Thyroid gland (tissue), 4 donors: Measurements from ENCODE around the gene CUEDC1. TPM values are rescaled to one million over a fixed set of nuclear protein-coding genes. Genes with fewer than 3 reads are reported as not detected.
A peak's percentile ranks its signal among the peaks of the same experiment; 100 is the strongest.

Source experiments
- DNase-seq, 2 donors: peaks; one replicate each; pipeline ENCODE4 v3.0.0-alpha.2; 2019
- H3K27ac ChIP-seq, 3 donors: fragments of 200-600 bp; sonication (generic); 1 replicate in 2 of 3; 2 replicates in 1 of 3; pipeline ENCODE4 v1.5.1; 2016 to 2019; ENCODE audit warnings: mild to moderate bottlenecking in 1 of 3, moderate library complexity in 1 of 3
- H3K27me3 ChIP-seq: fragments of 200-600 bp; sonication (generic); one replicate; pipeline ENCODE4 v1.5.1; 2019
- H3K36me3 ChIP-seq, 2 donors: fragments of 200-600 bp; sonication (generic); one replicate each; pipeline ENCODE4 v1.5.1; 2016 to 2019
- H3K4me1 ChIP-seq, 2 donors: fragments of 200-600 bp; sonication (generic); one replicate each; pipeline ENCODE4 v1.5.1; 2017 to 2019
- H3K4me3 ChIP-seq, 3 donors: fragments of 200-600 bp; sonication (generic); replicated peaks in 1 of 3; 1 replicate in 2 of 3; 2 replicates in 1 of 3; pipeline ENCODE4 v1.5.1; 2016; ENCODE audit warnings: mild to moderate bottlenecking in 1 of 3
- H3K9me3 ChIP-seq: fragments of 200-600 bp; sonication (generic); one replicate; pipeline ENCODE4 v1.5.1; 2017
- POLR2A ChIP-seq, 2 donors: fragments of 450-650 bp; IDR thresholded peaks; one replicate each; pipeline ENCODE4 v1.6.1; 2017; ENCODE audit warnings: antibody characterized with exemption in 2 of 2, mild to moderate bottlenecking in 2 of 2, moderate library complexity in 1 of 2
- WGBS, 2 donors: methylation state at CpG; one replicate each; pipeline ENCODE4 v1.1.5; 2017; 5-methylcytosine and 5-hydroxymethylcytosine counted together
- intact Hi-C: fragments of 100-400 bp; cut with DNase I; formaldehyde crosslinking; loops from one replicate; pipeline ENCODE4 v1.15.1; 2023
- total RNA-seq, 4 donors: library from RNA; depleted of rRNA; stranded (reverse); fragments of >200 nt; gene quantifications; one replicate each; pipeline ENCODE4 v1.2.3, GENCODE V29; 2016
- TF ChIP-seq, protein P1 (sequence below), 6 experiments: fragments of 200-600 bp in 3 of 6; fragments of 450-650 bp in 3 of 6; sonication (generic) in 3 of 6; IDR thresholded peaks; one replicate each; pipeline ENCODE4 v1.5.1; 2016 to 2019; ENCODE audit warnings: antibody characterized with exemption in 6 of 6, mild to moderate bottlenecking in 2 of 6, inconsistent platforms in 1 of 6, moderate library complexity in 1 of 6

The CUEDC1 gene
- total RNA-seq, 4 donors from 2014 or later = 25.6 to 32.3 (median 29.9) TPM

- intact Hi-C loops = no loop called here
- no peaks in the 10 kb centered on the region for H3K9me3 ChIP-seq
- no peaks in the 10 kb centered on the region for H3K27me3 ChIP-seq
- H3K27ac ChIP-seq = peak overlapping the region; percentile 90 to 95 (median 92)
- peak in 1 of 2 donors; percentile 45 for TF ChIP-seq POLR2A (IDR thresholded peaks at IDR 0.05)
- TF ChIP-seq, protein P1, sequence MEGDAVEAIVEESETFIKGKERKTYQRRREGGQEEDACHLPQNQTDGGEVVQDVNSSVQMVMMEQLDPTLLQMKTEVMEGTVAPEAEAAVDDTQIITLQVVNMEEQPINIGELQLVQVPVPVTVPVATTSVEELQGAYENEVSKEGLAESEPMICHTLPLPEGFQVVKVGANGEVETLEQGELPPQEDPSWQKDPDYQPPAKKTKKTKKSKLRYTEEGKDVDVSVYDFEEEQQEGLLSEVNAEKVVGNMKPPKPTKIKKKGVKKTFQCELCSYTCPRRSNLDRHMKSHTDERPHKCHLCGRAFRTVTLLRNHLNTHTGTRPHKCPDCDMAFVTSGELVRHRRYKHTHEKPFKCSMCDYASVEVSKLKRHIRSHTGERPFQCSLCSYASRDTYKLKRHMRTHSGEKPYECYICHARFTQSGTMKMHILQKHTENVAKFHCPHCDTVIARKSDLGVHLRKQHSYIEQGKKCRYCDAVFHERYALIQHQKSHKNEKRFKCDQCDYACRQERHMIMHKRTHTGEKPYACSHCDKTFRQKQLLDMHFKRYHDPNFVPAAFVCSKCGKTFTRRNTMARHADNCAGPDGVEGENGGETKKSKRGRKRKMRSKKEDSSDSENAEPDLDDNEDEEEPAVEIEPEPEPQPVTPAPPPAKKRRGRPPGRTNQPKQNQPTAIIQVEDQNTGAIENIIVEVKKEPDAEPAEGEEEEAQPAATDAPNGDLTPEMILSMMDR (IDR thresholded peaks at IDR 0.05) = no peak
- H3K4me1 ChIP-seq = peaks cover 71 to 84% of the 10 kb centered on the region in 2 donors
- peak; percentile 92 to 94 for DNase-seq
- H3K4me3 ChIP-seq = no peak overlapping the region
- 26 to 100% methylated on average over 1 to 6 of the region's 9 CpGs for WGBS, 2 donors
- no peaks in the 10 kb centered on the region for H3K36me3 ChIP-seq
These were observed 56.5 kb downstream of the CUEDC1 start for GRCh38 chr17:57898487-57899311.

- Histone ChIP-seq H3K4me1 (peaks cover 72 to 83% of the 10 kb centered on the region in 2 donors), H3K36me3 (no peaks in the 10 kb centered on the region), H3K4me3 (no peak overlapping the region), H3K9me3 (no peaks in the 10 kb centered on the region), H3K27me3 (no peaks in the 10 kb centered on the region), H3K27ac (peak overlapping the region; percentile 90 to 99 (median 93))
- 36 to 38% methylated on average over 4 to 6 of the region's 8 CpGs for WGBS, 2 donors
- peak; percentile 79 to 82 for DNase-seq
- intact Hi-C loops = no loop called here
- TF ChIP-seq POLR2A (IDR thresholded peaks at IDR 0.05) = no peak
- TF ChIP-seq, protein P1 (IDR thresholded peaks at IDR 0.05) = no peak
These were observed 59.7 kb downstream of the CUEDC1 start for GRCh38 chr17:57895382-57896060.

DNA sequence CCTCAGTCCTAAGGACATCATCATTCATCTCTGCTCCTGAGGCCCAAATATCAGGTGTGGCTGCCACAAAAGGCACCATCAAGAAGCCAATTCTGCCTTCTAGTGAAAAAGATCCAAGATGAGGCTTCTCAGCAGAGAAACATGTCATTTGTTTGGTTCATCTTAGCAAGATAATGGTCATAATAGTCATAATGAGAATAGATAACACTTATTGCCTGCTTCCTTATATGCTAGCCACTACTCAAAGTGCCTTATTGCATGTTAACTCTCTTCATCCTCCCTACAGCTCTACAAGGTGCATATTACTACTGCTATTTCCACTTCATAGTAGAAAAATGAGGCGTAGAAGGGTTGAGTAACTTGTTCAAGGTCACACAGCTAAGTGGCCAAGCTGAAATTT is 60.4 kb downstream of the CUEDC1 start:
- DNase-seq = no peak
- TF ChIP-seq POLR2A (IDR thresholded peaks at IDR 0.05) = no peak
- TF ChIP-seq, protein P1 (IDR thresholded peaks at IDR 0.05) = no peak
- Histone ChIP-seq H3K9me3 (no peaks in the 10 kb centered on the region), H3K4me3 (no peak overlapping the region), H3K27me3 (no peaks in the 10 kb centered on the region), H3K4me1 (peaks cover 75 to 83% of the 10 kb centered on the region in 2 donors), H3K36me3 (no peaks in the 10 kb centered on the region), H3K27ac (peak overlapping the region; percentile 90 to 99 (median 93))
- intact Hi-C loops = loop anchor here (5.0 kb wide), 2 partner anchors 57 to 97 kb away; no protein-coding TSS in a partner anchor
- 89 to 93% methylated on average over 1 of the region's 1 CpG for WGBS, 2 donors

- Histone ChIP-seq H3K4me3 (no peak overlapping the region), H3K4me1 (peaks cover 60 to 73% of the 10 kb centered on the region in 2 donors), H3K9me3 (no peaks in the 10 kb centered on the region), H3K27me3 (no peaks in the 10 kb centered on the region), H3K36me3 (no peaks in the 10 kb centered on the region), H3K27ac (peak overlapping the region; percentile 90 to 99 (median 93))
- TF ChIP-seq POLR2A (IDR thresholded peaks at IDR 0.05) = peak in 1 of 2 donors; percentile 63
- TF ChIP-seq, protein P1 (IDR thresholded peaks at IDR 0.05) = peak in 1 of 6 experiments; percentile 8
- intact Hi-C loops = loop anchor here (5.0 kb wide), 2 partner anchors 59 to 99 kb away; no protein-coding TSS in a partner anchor
- WGBS, 2 donors = 15 to 16% methylated on average over 12 to 16 of the region's 16 CpGs
- DNase-seq = peak; percentile 94 to 97
These were observed 62.2 kb downstream of the CUEDC1 start for GRCh38 chr17:57892820-57893595.
